Measurements from ENCODE around the gene CXCR5. TPM values are rescaled to one million over a fixed set of nuclear protein-coding genes. Genes with fewer than 3 reads are reported as not detected.

The CXCR5 gene
- total RNA-seq, 1 donor from 2014 or later, result not detected

DNA sequence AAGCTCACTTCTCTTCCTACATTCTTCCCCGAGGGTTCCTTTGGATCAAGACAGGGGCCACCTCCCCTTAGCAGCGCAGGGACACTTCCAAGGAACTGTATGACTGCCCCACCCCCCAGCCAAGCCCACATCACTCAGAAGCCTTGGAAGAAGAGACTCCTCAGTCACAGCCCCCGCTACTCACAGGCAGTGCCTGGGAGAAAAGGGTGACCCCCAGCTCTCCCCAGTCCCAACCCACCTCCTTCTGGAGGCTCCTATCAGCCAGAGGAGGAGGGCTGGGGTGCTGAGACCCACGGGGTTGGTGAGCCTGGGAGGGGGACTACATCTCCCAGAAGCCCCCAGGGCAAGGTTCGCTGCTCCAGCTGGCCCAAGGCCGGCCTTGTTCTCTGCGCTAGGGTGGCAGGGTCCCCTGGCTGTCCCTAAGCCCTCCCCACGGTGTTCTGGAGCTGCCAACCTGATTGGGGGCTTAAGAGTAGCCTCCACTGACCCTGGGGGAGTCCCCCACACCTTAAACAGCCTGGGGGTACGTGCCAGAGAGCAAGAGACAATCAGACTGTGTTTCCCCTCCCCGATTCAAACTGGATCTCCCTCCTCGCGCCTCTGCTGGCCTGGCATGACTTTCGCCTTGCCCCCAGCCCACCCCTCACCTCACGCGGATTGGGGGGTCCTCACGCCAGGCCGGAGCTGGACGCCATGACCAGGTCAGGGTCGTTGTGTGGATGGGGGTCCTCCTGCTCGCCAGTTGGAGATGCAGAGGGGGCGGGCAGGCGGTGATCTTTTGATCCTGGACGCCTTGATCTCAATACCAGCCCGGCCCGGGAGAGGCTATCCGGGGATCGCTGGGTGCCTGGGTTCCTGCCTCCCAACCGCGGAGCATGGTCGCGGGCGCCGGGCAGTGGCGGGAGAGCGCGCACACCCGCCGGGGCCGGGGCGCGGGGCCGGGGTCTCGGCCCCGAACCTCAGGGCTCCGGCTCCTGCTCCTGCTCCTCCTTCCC lies 41.2 kb downstream of the CXCR5 start:
- no peak for DNase-seq (ENCODE audit: low spot score)

- no peak for DNase-seq (ENCODE audit: low spot score)
These were observed 43.9 kb downstream of the CXCR5 start for GRCh38 chr11:118927554-118928100.

DNA sequence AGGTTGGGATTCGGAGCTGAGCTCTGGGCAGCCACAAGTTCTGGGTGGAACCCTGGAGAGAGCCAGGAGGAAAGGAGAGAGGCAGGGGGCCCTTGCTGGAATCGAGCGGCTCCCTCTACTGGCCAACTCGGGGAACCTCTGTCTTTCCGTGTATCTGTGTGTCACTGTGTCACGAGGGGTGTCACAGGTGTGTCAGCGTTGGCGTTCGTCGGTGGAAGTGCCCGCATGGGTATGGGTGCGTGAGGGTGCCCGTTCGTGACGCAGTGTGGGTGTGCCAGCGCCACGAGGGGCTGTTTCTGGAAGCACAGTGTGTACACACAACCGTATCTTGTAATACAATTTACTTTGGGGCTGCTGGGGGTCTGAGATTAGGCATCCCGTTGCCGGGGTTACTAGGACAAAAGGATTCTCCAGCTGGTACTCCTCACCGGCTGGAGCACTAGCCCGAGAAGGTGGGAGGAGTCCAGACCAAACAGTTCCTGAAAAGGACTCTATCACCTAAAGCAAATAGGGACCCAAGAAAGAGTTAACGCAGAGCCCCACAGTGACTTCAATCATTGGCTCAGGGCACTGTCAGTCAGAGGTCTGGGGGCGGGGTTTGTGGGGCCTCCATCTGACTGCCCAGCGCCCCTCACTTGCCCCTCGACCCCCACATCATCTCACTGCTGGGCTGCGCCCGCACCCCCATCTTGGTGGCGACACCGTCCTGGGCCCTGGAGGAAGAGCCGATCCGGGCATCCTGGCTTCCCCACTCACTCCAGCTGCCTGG lies 44.6 kb downstream of the CXCR5 start:
- DNase-seq (ENCODE audit: low spot score), result no peak

GRCh38 chr11:118928870-118929500 lies 45.3 kb downstream of the CXCR5 start:
- no peak for DNase-seq (ENCODE audit: low spot score)

DNA sequence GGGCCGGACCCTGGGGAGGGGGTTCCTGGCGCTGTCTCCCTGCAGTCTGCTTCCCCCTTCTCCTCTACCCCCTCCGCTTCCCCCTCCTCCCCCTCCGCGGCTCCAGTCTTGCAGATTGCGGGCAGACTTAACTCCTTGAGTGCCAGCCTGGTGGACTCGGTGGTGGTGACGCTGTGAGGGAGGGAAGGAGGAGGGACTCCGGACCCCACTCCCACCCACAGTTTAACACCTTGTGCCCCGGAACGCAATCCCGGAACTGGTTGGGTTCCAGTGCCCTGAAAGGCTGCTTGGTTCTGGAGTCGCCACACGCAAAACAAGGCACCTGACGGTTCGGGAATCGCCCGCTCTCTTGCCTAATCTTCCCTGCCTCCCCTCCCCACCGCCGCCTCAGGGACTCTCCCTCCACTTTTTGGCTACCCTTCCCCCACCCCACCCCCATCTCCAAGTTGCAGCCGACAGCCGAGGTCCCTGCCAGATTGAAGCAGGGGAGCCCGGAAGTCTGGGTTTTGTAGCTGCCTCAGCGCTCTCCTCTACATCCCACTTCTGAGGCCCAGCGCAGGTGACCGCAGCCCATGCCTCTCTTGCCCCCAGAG lies 45.9 kb downstream of the CXCR5 start:
- DNase-seq (ENCODE audit: low spot score), result no peak

DNA sequence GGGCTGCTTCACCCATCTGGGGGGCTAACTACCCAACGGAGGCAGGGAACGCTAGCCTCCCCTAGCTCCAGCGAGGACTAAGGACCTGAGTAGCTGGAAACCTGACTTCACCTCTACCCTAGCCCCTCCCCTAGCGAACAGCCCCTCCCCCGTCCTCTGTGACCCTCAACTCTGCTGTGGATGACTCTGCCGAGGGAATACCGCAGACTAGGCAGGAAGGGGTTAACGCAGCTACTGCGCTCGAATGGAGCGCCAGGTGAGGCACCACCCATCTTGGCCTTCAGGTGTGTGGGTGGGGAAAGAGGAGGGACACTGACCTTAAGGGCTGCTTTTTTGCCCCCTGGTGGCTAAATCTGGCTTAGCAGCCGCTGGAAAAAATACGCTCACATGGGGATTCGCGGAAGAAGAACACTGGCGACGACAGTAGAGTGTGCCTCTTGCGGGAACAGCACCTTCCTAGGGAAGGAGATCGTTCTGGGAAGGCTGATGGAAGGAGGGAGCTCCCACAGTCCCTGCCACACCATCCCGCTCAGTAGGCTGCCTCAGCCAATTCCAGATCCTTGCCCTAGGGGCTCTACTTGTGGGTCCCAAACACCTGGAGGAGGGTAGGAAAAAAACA lies 46.5 kb downstream of the CXCR5 start:
- no peak for DNase-seq (ENCODE audit: low spot score)

- DNase-seq (ENCODE audit: low spot score), result no peak
These were observed 47.9 kb downstream of the CXCR5 start for GRCh38 chr11:118931571-118931970.

GRCh38 chr11:118933486-118933885 lies 49.8 kb downstream of the CXCR5 start:
- no peak for DNase-seq (ENCODE audit: low spot score)

DNA sequence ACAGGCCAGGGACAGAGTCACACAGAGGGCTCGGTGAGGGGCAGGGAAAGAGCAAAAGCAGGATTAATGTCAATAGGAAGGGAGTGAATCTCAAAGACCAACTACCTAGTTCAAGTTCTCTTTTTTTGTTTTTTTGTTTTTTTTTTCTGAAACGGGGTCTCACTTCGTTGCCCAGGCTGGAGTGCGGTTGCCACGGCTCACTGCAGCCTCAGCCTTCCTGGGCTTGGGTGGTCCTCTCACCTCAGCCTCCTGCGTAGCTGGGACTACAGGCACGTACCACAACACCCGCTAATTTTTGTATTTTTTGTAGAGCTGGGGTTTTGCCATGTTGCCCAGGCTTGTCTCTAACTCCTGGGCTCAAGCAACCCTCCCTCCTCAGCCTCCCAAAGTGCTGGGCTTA lies 51.7 kb downstream of the CXCR5 start:
- no peak for DNase-seq (ENCODE audit: low spot score)

GRCh38 chr11:118938491-118939403 lies 55.1 kb downstream of the CXCR5 start:
- no peak for DNase-seq (ENCODE audit: low spot score)

- DNase-seq (ENCODE audit: low spot score), result no peak
These were observed 55.8 kb downstream of the CXCR5 start for GRCh38 chr11:118939404-118939915.

DNA sequence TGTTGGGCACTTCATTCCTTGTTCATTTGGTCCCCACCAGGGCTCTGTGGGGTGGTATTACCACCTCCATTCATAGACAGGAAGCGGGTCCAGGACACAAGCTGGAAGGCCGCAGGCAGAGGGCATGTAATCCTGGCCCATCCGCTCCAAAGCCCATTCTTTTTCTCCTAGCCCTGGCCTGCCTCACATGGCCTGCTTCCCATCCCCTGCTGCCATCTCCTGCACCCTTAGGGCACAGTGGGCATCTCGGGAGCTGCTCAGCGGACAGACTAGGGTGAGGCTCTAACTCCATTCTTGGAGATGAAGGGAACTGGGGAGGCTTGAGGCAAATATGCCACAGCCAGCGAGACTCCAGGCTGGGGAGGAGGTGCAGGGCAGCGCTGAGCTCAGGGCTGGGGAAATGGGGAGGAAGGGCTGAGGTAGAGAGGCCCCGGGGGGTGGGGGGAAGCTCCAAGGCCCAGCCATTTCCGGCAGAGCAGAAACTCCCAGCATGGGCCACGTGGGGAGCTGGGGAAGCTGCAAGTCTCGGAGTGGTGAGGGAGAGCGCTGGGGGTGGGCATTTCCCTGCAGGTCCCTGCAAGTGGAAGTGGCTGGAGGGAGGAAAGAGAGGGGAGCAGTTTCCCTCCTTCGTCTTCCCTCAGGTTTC lies 56.4 kb downstream of the CXCR5 start:
- DNase-seq (ENCODE audit: low spot score), result no peak

GRCh38 chr11:118947091-118947490 lies 63.4 kb downstream of the CXCR5 start:
- no peak for DNase-seq (ENCODE audit: low spot score)

Small RNA genes lying within 50 kb of the gene (microRNA-seq; reads per million reads assigned to microRNA genes)
- not detected for gene MIR4492 (ENCODE audit: borderline number of aligned reads)

Other genes with a start within 250 kb of the CXCR5 start
- gene TREH, start 204.2 kb upstream of the CXCR5 start, total RNA-seq, result not detected
- 103 TPM for gene DDX6, start 92.7 kb upstream of the CXCR5 start, total RNA-seq
- gene BCL9L, start 42.0 kb downstream of the CXCR5 start, total RNA-seq, result 86.4 TPM
- gene UPK2, start 72.4 kb downstream of the CXCR5 start, total RNA-seq, result not detected
- gene FOXR1, start 87.9 kb downstream of the CXCR5 start, total RNA-seq, result not detected
- 34.8 TPM for gene CENATAC, start 114.2 kb downstream of the CXCR5 start, total RNA-seq
- gene RPS25, start 134.5 kb downstream of the CXCR5 start, total RNA-seq, result 953 TPM
- gene TRAPPC4, start 134.9 kb downstream of the CXCR5 start, total RNA-seq, result 52.8 TPM
- gene SLC37A4, start 147.0 kb downstream of the CXCR5 start, total RNA-seq, result 10.2 TPM
- gene HYOU1, start 173.3 kb downstream of the CXCR5 start, total RNA-seq, result 115 TPM
- gene VPS11, start 183.9 kb downstream of the CXCR5 start, total RNA-seq, result 33.3 TPM
- gene HMBS, start 201.0 kb downstream of the CXCR5 start, total RNA-seq, result 22.2 TPM
- gene DPAGT1, start 218.0 kb downstream of the CXCR5 start, total RNA-seq, result 40.9 TPM
- 11.0 TPM for gene C2CD2L, start 223.5 kb downstream of the CXCR5 start, total RNA-seq
- 13.5 TPM for gene HINFP, start 237.7 kb downstream of the CXCR5 start, total RNA-seq